Epithelial cell of prostate (primary cell): ENCODE data around the gene EPAS1.
A peak's percentile ranks its signal among the peaks of the same experiment; 100 is the strongest.

Experiments
- DNase-seq: peaks from one replicate; pipeline ENCODE4 v3.0.0-alpha.2; 2011; ENCODE audit warnings: low read depth, low spot score
- H3K27ac ChIP-seq: fragments of 450-650 bp; 2 replicates; pipeline ENCODE4 v1.5.1; 2017; ENCODE audit warnings: mild to moderate bottlenecking

Gene EPAS1

DNA sequence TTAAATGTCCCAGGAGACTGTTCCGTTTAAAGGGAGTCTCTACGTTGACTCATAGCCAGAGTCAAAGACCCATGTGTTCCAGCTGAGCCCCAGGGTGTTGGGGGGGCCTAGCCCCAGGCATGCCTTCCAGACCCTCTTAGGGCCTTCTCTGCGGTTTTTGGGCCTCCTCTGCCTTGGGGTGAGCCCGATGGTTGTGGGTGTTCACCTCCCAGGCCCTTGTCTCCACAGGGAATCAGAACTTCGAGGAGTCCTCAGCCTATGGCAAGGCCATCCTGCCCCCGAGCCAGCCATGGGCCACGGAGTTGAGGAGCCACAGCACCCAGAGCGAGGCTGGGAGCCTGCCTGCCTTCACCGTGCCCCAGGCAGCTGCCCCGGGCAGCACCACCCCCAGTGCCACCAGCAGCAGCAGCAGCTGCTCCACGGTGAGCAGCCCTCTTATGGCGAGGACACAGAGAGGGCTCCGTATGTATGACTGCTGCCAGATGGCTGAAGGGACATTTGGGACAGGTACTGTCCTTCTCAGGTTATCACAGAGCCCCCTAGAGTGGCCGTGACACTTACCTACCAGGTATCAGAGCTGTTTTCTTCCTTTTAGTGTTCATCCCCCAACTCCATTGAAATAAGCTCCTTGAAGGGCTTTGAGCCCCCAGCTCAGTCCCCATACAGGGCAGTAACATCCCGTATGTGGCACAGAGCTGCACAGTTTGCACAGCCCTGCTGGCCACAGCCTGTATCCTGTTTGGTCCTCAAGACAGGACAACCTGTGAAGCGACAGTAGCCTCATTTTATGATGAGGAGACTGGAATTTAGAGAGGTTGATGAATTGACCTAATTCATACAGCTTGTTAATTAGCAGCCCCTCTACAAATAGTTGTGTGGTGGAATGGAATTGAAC is 80.7 kb downstream of the EPAS1 start:
- no peak overlapping the region for H3K27ac ChIP-seq
- DNase-seq = no peak

DNA sequence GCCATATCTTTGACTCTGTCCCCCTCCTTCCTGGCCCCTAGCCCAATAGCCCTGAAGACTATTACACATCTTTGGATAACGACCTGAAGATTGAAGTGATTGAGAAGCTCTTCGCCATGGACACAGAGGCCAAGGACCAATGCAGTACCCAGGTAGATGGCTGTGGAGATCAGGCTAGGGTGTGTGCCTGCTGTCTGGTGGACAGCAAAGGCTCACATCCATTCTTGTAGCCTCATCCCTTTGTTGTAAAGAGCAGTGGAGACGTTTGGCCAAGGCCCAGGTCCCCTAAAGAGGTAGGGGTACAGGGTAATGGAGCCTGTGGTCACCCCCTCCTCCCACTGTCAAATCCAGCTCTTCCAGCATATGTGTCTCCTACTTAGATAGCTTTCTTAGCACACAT is 81.4 kb downstream of the EPAS1 start:
- no peak overlapping the region for H3K27ac ChIP-seq
- no peak for DNase-seq

DNA sequence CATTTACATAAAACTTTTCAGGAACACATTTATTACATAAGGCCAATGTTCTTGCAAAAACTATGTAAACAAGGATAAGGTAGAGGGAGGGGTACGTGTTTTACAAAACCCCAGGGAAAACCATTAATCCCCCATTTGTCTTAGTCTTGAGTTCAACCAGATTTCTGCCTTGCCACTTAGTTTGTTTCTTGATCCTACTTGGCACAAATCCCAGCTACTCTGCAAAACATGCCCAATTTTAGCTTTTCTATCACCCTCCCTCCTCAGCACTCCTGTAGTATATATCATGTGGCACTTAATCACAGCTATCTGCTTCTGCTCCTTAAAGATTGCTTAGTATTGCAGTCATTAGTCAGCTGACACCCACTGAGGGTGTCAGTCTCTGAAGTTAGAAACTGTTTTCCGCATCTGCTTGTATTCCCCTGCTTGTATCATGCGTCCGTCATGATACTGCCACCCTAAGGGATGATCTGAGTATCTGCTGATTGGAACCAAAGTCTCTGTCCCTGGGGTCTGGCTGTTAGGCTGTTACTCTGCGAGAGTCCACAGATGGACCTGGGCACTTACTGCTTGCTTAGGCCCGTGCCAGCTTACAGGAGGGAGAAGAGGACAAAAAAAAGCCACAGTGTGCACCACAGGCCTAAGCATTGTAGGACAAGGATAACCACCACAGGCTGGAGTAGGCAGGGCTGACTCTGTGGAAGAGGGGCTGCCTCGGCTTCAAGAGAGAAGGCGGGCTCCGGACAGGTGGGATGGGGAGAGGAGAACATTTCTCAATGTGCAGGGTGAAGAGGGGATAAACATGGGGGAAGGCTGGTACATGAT is 82.2 kb downstream of the EPAS1 start:
- H3K27ac ChIP-seq = no peak overlapping the region
- no peak for DNase-seq

DNA sequence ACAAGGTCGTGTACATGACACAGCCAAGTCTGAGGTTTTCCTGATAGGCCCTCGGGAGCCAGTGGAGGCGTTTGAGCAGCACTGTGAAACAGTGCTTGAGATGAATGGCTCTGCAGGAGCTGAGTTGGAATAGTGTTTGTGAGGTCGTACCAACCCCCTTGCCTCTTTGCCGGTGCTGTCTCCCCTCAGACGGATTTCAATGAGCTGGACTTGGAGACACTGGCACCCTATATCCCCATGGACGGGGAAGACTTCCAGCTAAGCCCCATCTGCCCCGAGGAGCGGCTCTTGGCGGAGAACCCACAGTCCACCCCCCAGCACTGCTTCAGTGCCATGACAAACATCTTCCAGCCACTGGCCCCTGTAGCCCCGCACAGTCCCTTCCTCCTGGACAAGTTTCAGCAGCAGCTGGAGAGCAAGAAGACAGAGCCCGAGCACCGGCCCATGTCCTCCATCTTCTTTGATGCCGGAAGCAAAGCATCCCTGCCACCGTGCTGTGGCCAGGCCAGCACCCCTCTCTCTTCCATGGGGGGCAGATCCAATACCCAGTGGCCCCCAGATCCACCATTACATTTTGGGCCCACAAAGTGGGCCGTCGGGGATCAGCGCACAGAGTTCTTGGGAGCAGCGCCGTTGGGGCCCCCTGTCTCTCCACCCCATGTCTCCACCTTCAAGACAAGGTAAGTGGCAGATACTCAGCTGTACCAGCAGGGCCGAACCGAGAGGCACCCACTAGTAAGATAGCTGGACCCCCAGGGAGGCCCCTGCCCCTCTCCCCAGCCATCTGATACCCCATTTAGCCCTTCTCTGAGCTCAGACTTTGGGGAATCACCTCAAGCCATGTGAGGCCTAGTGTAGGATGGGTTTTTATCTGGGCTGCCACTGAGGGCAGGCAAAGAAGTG is 83.1 kb downstream of the EPAS1 start:
- DNase-seq = no peak
- no peak overlapping the region for H3K27ac ChIP-seq

DNA sequence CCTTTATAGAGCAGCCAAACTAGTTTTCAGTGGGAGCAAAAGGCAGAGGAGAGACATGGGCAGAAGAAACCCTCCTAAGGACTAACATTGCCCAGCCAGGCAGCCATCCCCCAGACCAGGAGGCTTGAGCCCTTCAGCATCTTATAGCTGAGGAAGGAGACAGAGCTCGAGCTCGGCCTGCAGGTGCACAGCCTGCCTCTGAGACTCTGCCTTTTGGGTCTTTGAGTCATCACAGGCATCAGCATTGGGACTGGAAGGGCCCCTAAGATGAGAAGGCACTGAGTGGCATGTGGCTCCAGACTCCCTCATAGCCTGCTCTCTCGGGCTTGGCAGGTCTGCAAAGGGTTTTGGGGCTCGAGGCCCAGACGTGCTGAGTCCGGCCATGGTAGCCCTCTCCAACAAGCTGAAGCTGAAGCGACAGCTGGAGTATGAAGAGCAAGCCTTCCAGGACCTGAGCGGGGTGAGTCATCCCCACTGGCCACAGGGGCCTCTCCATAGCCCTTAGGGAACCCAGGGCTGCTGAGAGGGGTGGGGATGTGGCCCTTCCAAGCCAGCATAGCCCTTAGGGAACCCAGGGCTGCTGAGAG is 84.1 kb downstream of the EPAS1 start:
- no peak for DNase-seq
- H3K27ac ChIP-seq = no peak overlapping the region

DNA sequence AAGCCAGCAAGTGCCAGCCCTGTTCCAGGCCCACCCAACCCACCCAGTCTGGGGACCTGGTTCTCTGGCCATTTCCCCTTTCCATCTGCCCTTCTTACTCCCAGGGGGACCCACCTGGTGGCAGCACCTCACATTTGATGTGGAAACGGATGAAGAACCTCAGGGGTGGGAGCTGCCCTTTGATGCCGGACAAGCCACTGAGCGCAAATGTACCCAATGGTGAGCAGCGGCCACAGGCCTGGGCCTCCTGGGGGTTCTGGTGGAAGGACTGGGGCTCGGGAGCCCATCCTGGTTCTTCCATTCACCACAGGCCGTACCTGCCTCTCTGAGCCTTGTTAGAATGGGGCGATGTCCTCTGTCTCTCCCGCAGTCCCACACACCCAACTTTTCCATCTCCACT is 84.7 kb downstream of the EPAS1 start:
- DNase-seq = no peak
- no peak overlapping the region for H3K27ac ChIP-seq

DNA sequence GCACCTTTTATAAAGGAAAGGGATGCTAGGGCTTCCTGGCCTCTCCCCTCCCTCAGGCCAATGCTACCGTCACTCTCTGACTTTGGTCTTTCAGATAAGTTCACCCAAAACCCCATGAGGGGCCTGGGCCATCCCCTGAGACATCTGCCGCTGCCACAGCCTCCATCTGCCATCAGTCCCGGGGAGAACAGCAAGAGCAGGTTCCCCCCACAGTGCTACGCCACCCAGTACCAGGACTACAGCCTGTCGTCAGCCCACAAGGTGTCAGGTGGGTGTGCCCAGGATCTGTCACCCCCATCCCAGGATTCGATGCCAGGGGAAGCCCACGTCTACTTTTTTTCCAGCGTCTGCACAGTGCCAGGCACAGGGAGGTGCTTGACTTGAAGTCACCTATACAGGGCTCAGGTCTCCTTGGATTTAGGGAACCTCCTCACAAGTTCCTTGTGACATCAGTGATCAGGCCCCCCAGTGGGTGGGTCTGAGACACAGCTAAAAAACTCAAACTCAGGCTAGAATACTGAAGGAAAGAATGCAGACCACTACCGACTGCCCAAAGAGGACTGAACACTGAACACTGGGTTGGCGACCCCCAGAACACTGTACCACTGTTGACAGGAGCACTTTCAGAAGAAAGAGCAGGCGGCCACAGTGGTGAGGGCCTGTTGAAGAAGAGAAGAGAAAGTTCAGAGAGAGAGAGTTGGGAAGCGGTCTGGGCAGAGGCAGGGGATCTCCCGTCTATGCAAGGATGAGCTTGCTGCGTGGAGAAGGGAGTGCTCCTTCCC is 85.3 kb downstream of the EPAS1 start:
- DNase-seq = no peak
- no peak overlapping the region for H3K27ac ChIP-seq

DNA sequence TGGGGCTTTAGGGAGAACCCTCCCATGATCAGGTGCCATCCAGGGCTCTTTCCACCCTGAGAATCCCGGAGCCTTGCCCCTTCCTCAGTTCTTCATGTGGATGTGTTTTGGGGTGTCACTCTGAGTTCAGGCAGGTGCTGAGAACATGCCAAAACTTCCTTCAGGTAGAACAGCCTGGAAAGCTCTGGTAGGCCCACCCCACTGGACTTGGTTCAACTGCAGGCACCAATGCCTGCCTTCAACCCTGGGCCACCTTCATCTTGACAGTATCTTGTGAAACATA is 85.8 kb downstream of the EPAS1 start:
- H3K27ac ChIP-seq = no peak overlapping the region
- DNase-seq = no peak

DNA sequence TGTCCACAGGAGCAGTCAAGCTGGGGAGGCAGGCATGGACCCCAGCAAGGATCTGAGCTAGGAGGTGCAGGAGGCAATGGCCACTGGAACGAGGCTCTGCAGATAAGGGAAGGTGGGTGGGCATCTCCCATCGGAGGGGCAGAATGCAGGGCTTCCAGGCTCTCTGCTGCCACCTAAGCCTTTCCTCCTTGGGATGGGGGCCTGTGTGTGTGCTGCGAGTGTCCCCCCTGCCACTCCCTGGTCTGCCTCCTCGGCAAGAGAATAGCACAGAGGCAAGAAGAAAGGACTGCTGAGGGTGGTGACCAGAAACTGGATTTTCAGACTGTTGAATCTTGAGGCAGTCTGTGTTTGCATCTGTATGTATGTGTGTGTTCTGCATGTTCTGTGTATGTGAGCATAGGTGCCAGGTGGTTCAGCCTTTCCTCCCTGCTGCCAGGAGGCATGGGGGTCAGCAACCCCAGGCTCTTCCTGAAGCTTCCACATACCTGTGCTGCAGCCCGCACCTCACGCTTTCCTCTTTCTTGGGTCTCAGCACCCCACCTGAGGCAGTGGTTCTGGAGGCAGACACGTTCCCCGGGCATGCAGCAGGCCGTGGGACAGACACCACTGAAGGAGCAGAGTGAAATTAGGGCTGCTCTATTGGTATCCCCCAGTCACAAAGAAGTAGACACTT is 86.7 kb downstream of the EPAS1 start:
- no peak for DNase-seq
- H3K27ac ChIP-seq = no peak overlapping the region

DNA sequence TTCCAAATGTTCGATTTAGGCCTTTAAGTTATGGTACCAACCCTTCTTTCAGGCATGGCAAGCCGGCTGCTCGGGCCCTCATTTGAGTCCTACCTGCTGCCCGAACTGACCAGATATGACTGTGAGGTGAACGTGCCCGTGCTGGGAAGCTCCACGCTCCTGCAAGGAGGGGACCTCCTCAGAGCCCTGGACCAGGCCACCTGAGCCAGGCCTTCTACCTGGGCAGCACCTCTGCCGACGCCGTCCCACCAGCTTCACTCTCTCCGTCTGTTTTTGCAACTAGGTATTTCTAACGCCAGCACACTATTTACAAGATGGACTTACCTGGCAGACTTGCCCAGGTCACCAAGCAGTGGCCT is 87.2 kb downstream of the EPAS1 start:
- no peak for DNase-seq
- no peak overlapping the region for H3K27ac ChIP-seq

DNA sequence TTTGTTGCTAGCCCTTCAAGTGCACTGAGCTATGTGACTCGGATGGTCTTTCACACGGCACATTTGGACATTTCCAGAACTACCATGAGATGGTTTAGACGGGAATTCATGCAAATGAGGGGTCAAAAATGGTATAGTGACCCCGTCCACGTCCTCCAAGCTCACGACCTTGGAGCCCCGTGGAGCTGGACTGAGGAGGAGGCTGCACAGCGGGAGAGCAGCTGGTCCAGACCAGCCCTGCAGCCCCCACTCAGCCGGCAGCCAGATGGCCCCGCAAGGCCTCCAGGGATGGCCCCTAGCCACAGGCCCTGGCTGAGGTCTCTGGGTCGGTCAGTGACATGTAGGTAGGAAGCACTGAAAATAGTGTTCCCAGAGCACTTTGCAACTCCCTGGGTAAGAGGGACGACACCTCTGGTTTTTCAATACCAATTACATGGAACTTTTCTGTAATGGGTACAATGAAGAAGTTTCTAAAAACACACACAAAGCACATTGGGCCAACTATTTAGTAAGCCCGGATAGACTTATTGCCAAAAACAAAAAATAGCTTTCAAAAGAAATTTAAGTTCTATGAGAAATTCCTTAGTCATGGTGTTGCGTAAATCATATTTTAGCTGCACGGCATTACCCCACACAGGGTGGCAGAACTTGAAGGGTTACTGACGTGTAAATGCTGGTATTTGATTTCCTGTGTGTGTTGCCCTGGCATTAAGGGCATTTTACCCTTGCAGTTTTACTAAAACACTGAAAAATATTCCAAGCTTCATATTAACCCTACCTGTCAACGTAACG is 88.8 kb downstream of the EPAS1 start:
- DNase-seq = peak; percentile 26
- peak overlapping the region; percentile 55 for H3K27ac ChIP-seq

DNA sequence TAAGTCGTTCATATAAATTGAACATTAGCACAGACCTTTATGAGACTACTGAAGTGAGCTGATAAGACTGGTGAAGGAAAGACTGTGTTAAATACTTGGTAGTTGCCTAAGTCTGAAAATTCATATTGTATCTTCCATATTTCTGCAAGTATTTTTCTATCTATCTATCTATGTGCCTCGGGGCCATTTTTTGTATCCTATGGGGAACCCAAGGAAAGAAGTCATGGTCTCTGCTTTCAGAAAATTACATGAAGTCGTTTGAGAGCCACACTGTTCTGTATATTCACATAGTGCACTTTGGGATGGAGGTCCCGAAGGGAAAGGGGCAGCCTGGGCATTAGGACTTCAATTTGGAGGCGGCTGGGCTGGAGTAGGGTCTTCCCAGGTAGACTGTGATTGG is 89.6 kb downstream of the EPAS1 start:
- no peak for DNase-seq
- peak overlapping the region; percentile 55 for H3K27ac ChIP-seq

DNA sequence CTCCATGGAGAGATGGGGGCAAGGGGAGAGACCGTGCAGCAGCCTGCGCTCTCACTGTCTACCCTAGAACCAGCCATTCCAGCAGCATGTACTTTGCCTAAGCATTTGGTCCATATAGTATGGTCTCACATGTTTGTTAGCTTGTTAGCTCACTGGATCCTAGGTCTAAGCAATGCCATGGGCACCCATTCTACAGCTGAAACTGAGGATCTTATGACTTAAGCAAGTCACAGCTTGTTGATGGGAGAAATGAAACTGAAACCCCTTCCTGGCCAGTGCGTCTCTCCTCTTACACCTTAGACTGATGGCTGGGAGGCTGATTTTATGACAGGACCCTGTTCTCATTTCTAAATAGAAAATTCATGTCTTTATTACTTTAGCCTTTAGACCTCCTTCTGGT is 90.1 kb downstream of the EPAS1 start:
- DNase-seq = no peak
- no peak overlapping the region for H3K27ac ChIP-seq

DNA sequence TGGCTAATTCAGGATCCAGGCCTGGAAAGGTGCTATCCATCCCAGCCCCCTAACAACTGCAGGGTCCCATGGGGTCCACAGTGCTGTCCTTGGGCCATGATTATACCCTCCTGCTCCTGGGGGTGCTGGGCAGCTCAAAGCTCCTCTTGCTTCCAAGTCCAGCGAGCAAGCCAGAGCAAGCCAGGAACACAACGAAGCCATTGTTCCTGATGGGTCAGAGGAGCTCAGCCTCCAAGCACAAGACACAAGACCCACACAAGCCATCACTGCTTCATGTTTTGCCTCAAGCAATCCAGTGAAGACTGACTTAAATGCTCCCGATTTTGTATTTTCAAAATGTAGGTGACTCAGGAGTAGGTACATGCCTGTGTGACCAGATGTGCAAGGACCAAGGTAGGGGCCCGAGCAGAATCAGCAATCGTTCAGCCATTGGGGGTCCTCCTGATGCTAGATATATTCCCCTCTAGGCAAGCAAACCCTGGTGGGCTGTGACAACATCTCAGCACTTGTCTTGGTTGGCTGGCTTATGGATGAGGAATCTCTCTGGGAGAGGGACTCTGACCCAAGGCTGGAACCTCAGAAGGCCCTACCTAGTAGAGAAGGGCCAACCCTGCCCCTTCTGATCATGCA is 90.8 kb downstream of the EPAS1 start:
- H3K27ac ChIP-seq = no peak overlapping the region
- no peak for DNase-seq

DNA sequence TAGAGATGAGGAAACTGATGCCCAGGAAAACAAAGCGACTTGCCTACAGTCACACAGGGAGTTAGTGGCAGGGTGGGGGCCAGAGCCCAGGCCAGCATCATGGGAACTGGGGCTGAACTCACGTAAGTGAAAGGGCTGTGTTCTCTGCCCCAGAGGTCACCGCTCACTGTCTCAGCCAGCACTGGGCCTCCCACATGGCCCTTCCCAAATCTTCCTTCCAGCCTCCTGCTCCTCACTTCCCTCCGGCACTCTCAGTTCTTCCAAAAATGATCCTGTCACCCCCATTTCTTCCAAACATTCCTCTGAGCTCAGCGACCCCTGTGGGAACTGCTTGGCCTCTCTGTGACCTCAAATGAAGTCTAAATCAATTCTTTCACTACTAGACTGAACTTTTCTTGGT is 91.7 kb downstream of the EPAS1 start:
- no peak for DNase-seq
- H3K27ac ChIP-seq = no peak overlapping the region

DNA sequence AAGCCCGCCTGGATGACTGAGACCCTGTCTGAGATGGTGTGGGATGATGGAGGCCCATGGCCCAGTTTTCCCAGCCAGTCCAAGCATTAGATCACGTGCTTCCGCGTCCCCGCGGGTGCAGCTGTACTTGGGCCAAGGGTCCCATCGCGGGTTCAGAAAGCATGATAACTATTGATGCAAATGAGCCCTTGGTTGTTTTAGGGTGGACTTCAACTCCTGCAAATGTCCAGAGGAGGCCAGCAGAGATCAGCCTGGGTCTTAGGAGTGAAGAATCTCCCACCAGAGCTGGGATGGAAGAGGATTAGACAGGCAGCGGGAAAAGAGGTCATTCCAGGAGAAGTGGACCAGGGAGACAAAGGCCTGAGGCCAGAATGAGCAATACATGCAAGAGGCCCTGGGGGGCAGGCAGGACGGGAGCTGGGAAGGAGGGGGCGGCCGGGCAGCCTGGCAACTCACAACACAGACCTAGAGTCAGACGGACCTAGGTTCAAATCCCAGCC is 92.3 kb downstream of the EPAS1 start:
- DNase-seq = no peak

DNA sequence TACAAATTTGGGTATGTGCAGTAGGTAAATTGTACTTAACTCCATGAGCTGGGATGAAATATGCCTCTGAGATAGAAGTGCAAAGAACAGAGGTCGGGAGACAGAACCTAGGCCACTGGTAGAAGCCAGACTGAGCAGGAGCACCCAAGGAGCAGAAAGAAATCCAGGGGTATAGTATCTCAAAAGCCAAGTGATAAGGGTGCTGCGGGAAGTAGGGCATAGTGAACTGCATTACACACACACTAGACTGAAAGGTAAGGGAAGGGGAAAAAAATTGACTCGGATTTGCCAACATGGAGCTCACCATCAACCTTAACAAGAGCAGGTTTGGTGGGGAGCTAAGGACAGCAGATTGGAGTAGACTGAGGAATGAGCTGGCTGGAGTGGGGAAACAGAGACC is 92.8 kb downstream of the EPAS1 start:
- H3K27ac ChIP-seq = no peak overlapping the region
- no peak for DNase-seq

More for the DNA sequence above, 92.3 kb downstream of the EPAS1 start:
- no peak overlapping the region for H3K27ac ChIP-seq

DNA sequence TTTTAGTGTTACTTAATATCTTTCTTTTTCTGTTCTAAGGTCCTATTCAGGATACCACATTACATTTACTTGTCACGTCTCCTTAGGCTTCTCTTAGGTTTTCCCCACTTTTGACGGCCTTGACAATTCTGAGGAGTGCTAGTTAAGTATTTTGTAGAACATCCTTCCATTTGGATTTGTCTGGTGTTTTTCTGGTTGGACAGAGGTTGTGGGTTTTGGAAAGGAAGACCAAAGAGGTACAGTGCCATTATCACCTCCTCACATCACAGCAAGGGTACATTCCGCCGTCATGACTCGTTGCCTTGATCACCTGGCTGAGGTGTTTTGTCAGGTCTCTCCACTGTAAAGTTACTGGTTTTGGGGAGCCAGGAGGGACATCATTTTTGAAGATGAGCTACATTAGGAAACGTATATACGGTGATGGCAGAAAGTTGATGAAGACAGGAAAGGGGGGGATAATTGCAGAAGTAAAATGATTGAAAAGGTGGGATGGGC is 93.7 kb downstream of the EPAS1 start:
- no peak overlapping the region for H3K27ac ChIP-seq
- no peak for DNase-seq
